ENCODE measurements around the gene PFDN5.

The PFDN5 gene

GRCh38 chr12:53295070-53295890, at the start of gene PFDN5:
Gene PFDN5 (plus strand): TSS chr12:53295542. CDS start chr12:53295568, 26 bp downstream.
- DNase-seq (ENCODE audit: low read depth in 2 of 3, low spot score in 1 of 3), result peak; percentile 73 to 82 (median 76)

- DNase-seq (ENCODE audit: low read depth in 2 of 3, low spot score in 1 of 3), result peak in 2 of 3 donors; percentile 51 to 65
These were observed 43.6 kb upstream of the PFDN5 start for GRCh38 chr12:53251477-53252348.

GRCh38 chr12:53252349-53252916, 42.9 kb upstream of the PFDN5 start:
- no peak for DNase-seq (ENCODE audit: low read depth in 2 of 3, low spot score in 1 of 3)

GRCh38 chr12:53253298-53253697, 42.0 kb upstream of the PFDN5 start:
- DNase-seq (ENCODE audit: low read depth in 2 of 3, low spot score in 1 of 3), result no peak

- DNase-seq (ENCODE audit: low read depth in 2 of 3, low spot score in 1 of 3), result no peak
These were observed 40.4 kb upstream of the PFDN5 start for GRCh38 chr12:53254816-53255545.

- DNase-seq (ENCODE audit: low read depth in 2 of 3, low spot score in 1 of 3), result no peak
These were observed 39.3 kb upstream of the PFDN5 start for GRCh38 chr12:53255996-53256395.

GRCh38 chr12:53258541-53259539, 36.5 kb upstream of the PFDN5 start:
- no peak for DNase-seq (ENCODE audit: low read depth in 2 of 3, low spot score in 1 of 3)

GRCh38 chr12:53259891-53260290, 35.5 kb upstream of the PFDN5 start:
- DNase-seq (ENCODE audit: low read depth in 2 of 3, low spot score in 1 of 3), result no peak

GRCh38 chr12:53265783-53266182, 29.6 kb upstream of the PFDN5 start:
- no peak for DNase-seq (ENCODE audit: low read depth in 2 of 3, low spot score in 1 of 3)

GRCh38 chr12:53267306-53267998, 27.9 kb upstream of the PFDN5 start:
- peak in 2 of 3 donors; percentile 25 to 33 for DNase-seq (ENCODE audit: low read depth in 2 of 3, low spot score in 1 of 3)

GRCh38 chr12:53267999-53268629, 27.2 kb upstream of the PFDN5 start, which contains the start of gene ESPL1:
Gene ESPL1 (plus strand): TSS chr12:53268299. CDS start chr12:53268767, 468 bp downstream.
- DNase-seq (ENCODE audit: low read depth in 2 of 3, low spot score in 1 of 3), result peak; percentile 76 to 84 (median 81)

GRCh38 chr12:53268630-53269562, 26.4 kb upstream of the PFDN5 start:
- no peak for DNase-seq (ENCODE audit: low read depth in 2 of 3, low spot score in 1 of 3)

GRCh38 chr12:53274445-53274844, 20.9 kb upstream of the PFDN5 start:
- DNase-seq (ENCODE audit: low read depth in 2 of 3, low spot score in 1 of 3), result no peak

GRCh38 chr12:53276511-53276910, 18.8 kb upstream of the PFDN5 start:
- DNase-seq (ENCODE audit: low read depth in 2 of 3, low spot score in 1 of 3), result no peak

- no peak for DNase-seq (ENCODE audit: low read depth in 2 of 3, low spot score in 1 of 3)
These were observed 17.4 kb upstream of the PFDN5 start for GRCh38 chr12:53277981-53278380.

- no peak for DNase-seq (ENCODE audit: low read depth in 2 of 3, low spot score in 1 of 3)
These were observed 16.0 kb upstream of the PFDN5 start for GRCh38 chr12:53279283-53279869.

GRCh38 chr12:53279888-53280498, 15.3 kb upstream of the PFDN5 start:
- DNase-seq (ENCODE audit: low read depth in 2 of 3, low spot score in 1 of 3), result no peak
